ENCODE results near the gene FBXL22. TPM values are rescaled to one million over a fixed set of nuclear protein-coding genes. Genes with fewer than 3 reads are reported as not detected.
A peak's percentile ranks its signal among the peaks of the same experiment; 100 is the strongest.

Gene FBXL22
- total RNA-seq (1 to 10 TPM in 2 of 7 donors, under 1 TPM in 5; 0.13 to 1.7 (median 0.89) TPM), polyA plus RNA-seq (1 to 10 TPM in 2 of 3 donors, under 1 TPM in 1; 0.37 to 1.2 (median 1.0) TPM)
- long read RNA-seq, donor 1: 0 reads
- long read RNA-seq, donor 2: 0 reads

- DNase-seq: no peak
- H3K27ac ChIP-seq: peak within 1 kb of the TSS in 5 of 8 donors; percentile 87 to 93 (median 90)
- intact Hi-C loops (cut with DNase I; ENCODE audit: low total_unique reads): loop anchor here (10.0 kb wide), 1 partner anchor 122 kb away; no protein-coding TSS in a partner anchor
- H3K9me3 ChIP-seq: no peaks in the 10 kb centered on the region
- TF ChIP-seq POLR2A (IDR thresholded peaks at IDR 0.05) (no peak), POLR2AphosphoS5 (IDR thresholded peaks at IDR 0.05) (peak in 2 of 3 donors; percentile 42 to 64)
- no peak within 1 kb of the TSS for H3K4me3 ChIP-seq
- 72 to 79% (median 76%) methylated on average over 23 of the region's 23 CpGs for WGBS, 5 donors
- H3K36me3 ChIP-seq: peaks cover 0 to 30% (median 13%) of the 10 kb centered on the region in 6 donors
- H3K4me1 ChIP-seq: peaks cover 10 to 84% (median 61%) of the 10 kb centered on the region in 6 donors
- no peaks in the 10 kb centered on the region for H3K27me3 ChIP-seq (replicated peaks in 1 of 7)
These were observed at the start of gene FBXL22 for GRCh38 chr15:63597038-63597790. Gene FBXL22 (plus strand): TSS chr15:63597387. CDS start chr15:63597393, 6 bp downstream.

- TF ChIP-seq POLR2A (IDR thresholded peaks at IDR 0.05) (no peak), POLR2AphosphoS5 (IDR thresholded peaks at IDR 0.05) (no peak)
- H3K4me1 ChIP-seq: peaks cover 6 to 75% (median 31%) of the 10 kb centered on the region in 6 donors
- 64 to 88% (median 79%) methylated on average over 1 of the region's 1 CpG for WGBS, 5 donors
- no peak overlapping the region for H3K4me3 ChIP-seq
- H3K27me3 ChIP-seq (replicated peaks in 1 of 7): no peaks in the 10 kb centered on the region
- no peak for DNase-seq
- H3K9me3 ChIP-seq: no peaks in the 10 kb centered on the region
- no peak overlapping the region for H3K27ac ChIP-seq
- intact Hi-C loops (cut with DNase I; ENCODE audit: low total_unique reads): no loop called here
- H3K36me3 ChIP-seq: peaks cover 0 to 60% (median 9%) of the 10 kb centered on the region in 6 donors
These were observed 45.8 kb upstream of the FBXL22 start for GRCh38 chr15:63551400-63551799.

GRCh38 chr15:63553388-63553791, 43.8 kb upstream of the FBXL22 start:
- Histone ChIP-seq H3K27me3 (replicated peaks in 1 of 7) (no peaks in the 10 kb centered on the region), H3K27ac (peak overlapping the region in 7 of 8 donors; percentile 1 to 49 (median 27)), H3K9me3 (no peaks in the 10 kb centered on the region), H3K4me1 (peaks cover 6 to 64% (median 31%) of the 10 kb centered on the region in 6 donors), H3K4me3 (no peak overlapping the region), H3K36me3 (peaks cover 0 to 67% (median 27%) of the 10 kb centered on the region in 6 donors)
- TF ChIP-seq POLR2AphosphoS5 (IDR thresholded peaks at IDR 0.05) (peak in 1 of 3 donors; percentile 29), POLR2A (IDR thresholded peaks at IDR 0.05) (no peak), CTCF (IDR thresholded peaks at IDR 0.05 in 8 of 11, conservative IDR thresholded peaks at IDR 0.05 in 3 of 11) (no peak)
- WGBS, 5 donors: 15 to 42% (median 25%) methylated on average over 3 of the region's 3 CpGs
- intact Hi-C loops (cut with DNase I; ENCODE audit: low total_unique reads): no loop called here
- DNase-seq: no peak

GRCh38 chr15:63554337-63554927, 42.8 kb upstream of the FBXL22 start:
- intact Hi-C loops (cut with DNase I; ENCODE audit: low total_unique reads): no loop called here
- DNase-seq: no peak
- 90 to 99% (median 95%) methylated on average over 2 of the region's 2 CpGs for WGBS, 5 donors

More at GRCh38 chr15:63554337-63554927, 42.8 kb upstream of the FBXL22 start:
- Histone ChIP-seq H3K27ac (peak overlapping the region in 3 of 8 donors; percentile 4 to 49 (median 40)), H3K27me3 (replicated peaks in 1 of 7) (no peaks in the 10 kb centered on the region), H3K9me3 (no peaks in the 10 kb centered on the region), H3K4me3 (no peak overlapping the region), H3K36me3 (peaks cover 0 to 77% (median 33%) of the 10 kb centered on the region in 6 donors), H3K4me1 (peaks cover 6 to 55% (median 33%) of the 10 kb centered on the region in 6 donors)
- TF ChIP-seq CTCF (IDR thresholded peaks at IDR 0.05 in 8 of 11, conservative IDR thresholded peaks at IDR 0.05 in 3 of 11) (no peak), POLR2AphosphoS5 (IDR thresholded peaks at IDR 0.05) (no peak), POLR2A (IDR thresholded peaks at IDR 0.05) (no peak)
